ENCODE results near the gene ORC2. TPM values are rescaled to one million over a fixed set of nuclear protein-coding genes. Genes with fewer than 3 reads are reported as not detected.

Gene ORC2
- total RNA-seq, 3 donors from 2014 or later: 11.8 to 33.1 (median 23.3) TPM

GRCh38 chr2:200871151-200871550 is 92.3 kb downstream of the ORC2 start:
- no peaks in the 10 kb centered on the region for H3K9me3 ChIP-seq
- no peak overlapping the region for H3K4me3 ChIP-seq
- intact Hi-C loops (cut with DNase I; ENCODE audit: low total_unique reads): no loop called here
- no peak overlapping the region for H3K27ac ChIP-seq
- no peaks in the 10 kb centered on the region for H3K27me3 ChIP-seq
- H3K36me3 ChIP-seq: no peaks in the 10 kb centered on the region
- TF ChIP-seq POLR2AphosphoS5 (IDR thresholded peaks at IDR 0.05): no peak
- no peak for TF ChIP-seq CTCF (IDR thresholded peaks at IDR 0.05)
- DNase-seq (ENCODE audit: low spot score in 2 of 2): no peak
- H3K4me1 ChIP-seq: no peaks in the 10 kb centered on the region

GRCh38 chr2:200869014-200869413 is 94.4 kb downstream of the ORC2 start:
- intact Hi-C loops (cut with DNase I; ENCODE audit: low total_unique reads): loop anchor here (10.0 kb wide), 1 partner anchor 54 kb away; the partner anchor contains the start of gene BZW1

GRCh38 chr2:200864176-200865034 is 99.1 kb downstream of the ORC2 start, which contains the start of gene CLK1:
TSS of gene CLK1 (minus strand) at chr2:200864658. CDS start at chr2:200861862, 2,796 bp downstream.
- Histone ChIP-seq H3K9me3 (no peaks in the 10 kb centered on the region), H3K4me1 (peaks cover under 1 to 3% of the 10 kb centered on the region in 2 donors), H3K4me3 (peak within 1 kb of the TSS; percentile 90 to 99 (median 95)), H3K27me3 (no peaks in the 10 kb centered on the region), H3K27ac (peak within 1 kb of the TSS; percentile 100), H3K36me3 (no peaks in the 10 kb centered on the region)
- intact Hi-C loops (cut with DNase I; ENCODE audit: low total_unique reads): loop anchor here (10.0 kb wide), 1 partner anchor 50 kb away; the partner anchor contains the start of gene BZW1
- TF ChIP-seq POLR2AphosphoS5 (IDR thresholded peaks at IDR 0.05) (peak; percentile 100), CTCF (IDR thresholded peaks at IDR 0.05) (no peak), POLR2A (IDR thresholded peaks at IDR 0.05) (peak; percentile 98)
- peak; percentile 95 to 97 for DNase-seq (ENCODE audit: low spot score in 2 of 2)

More at GRCh38 chr2:200869014-200869413, 94.4 kb downstream of the ORC2 start:
- Histone ChIP-seq H3K9me3 (no peaks in the 10 kb centered on the region), H3K27me3 (no peaks in the 10 kb centered on the region), H3K4me3 (no peak overlapping the region), H3K4me1 (peaks cover 0 to 3% of the 10 kb centered on the region in 2 donors), H3K27ac (no peak overlapping the region), H3K36me3 (no peaks in the 10 kb centered on the region)
- no peak for DNase-seq (ENCODE audit: low spot score in 2 of 2)
- TF ChIP-seq POLR2A (IDR thresholded peaks at IDR 0.05): no peak
- no peak for TF ChIP-seq CTCF (IDR thresholded peaks at IDR 0.05)
- no peak for TF ChIP-seq POLR2AphosphoS5 (IDR thresholded peaks at IDR 0.05)

- Histone ChIP-seq H3K36me3 (no peaks in the 10 kb centered on the region), H3K9me3 (no peaks in the 10 kb centered on the region), H3K4me3 (peak overlapping the region; percentile 90 to 99 (median 95)), H3K27ac (peak overlapping the region; percentile 100), H3K4me1 (peaks cover 3 to 6% of the 10 kb centered on the region in 2 donors), H3K27me3 (no peaks in the 10 kb centered on the region)
- no peak for TF ChIP-seq POLR2AphosphoS5 (IDR thresholded peaks at IDR 0.05)
- TF ChIP-seq CTCF (IDR thresholded peaks at IDR 0.05): no peak
- no peak for TF ChIP-seq POLR2A (IDR thresholded peaks at IDR 0.05)
- DNase-seq (ENCODE audit: low spot score in 2 of 2): no peak
- intact Hi-C loops (cut with DNase I; ENCODE audit: low total_unique reads): loop anchor here (10.0 kb wide), 1 partner anchor 49 kb away; the partner anchor contains the start of gene BZW1
These were observed 99.7 kb downstream of the ORC2 start for GRCh38 chr2:200863782-200864175.

GRCh38 chr2:200862532-200863000 is 100.9 kb downstream of the ORC2 start:
- intact Hi-C loops (cut with DNase I; ENCODE audit: low total_unique reads): loop anchor here (10.0 kb wide), 1 partner anchor 48 kb away; the partner anchor contains the start of gene BZW1
- Histone ChIP-seq H3K36me3 (no peaks in the 10 kb centered on the region), H3K27ac (peak overlapping the region; percentile 100), H3K4me1 (peaks cover 3 to 6% of the 10 kb centered on the region in 2 donors), H3K9me3 (no peaks in the 10 kb centered on the region), H3K4me3 (peak overlapping the region; percentile 90 to 99 (median 95)), H3K27me3 (no peaks in the 10 kb centered on the region)
- TF ChIP-seq POLR2AphosphoS5 (IDR thresholded peaks at IDR 0.05) (peak in 2 of 3 donors; percentile 50 to 69), CTCF (IDR thresholded peaks at IDR 0.05) (no peak), POLR2A (IDR thresholded peaks at IDR 0.05) (peak; percentile 17)
- no peak for DNase-seq (ENCODE audit: low spot score in 2 of 2)
